GM19468 (cell line): Measurements from ENCODE around the gene CETN3.
A peak's percentile ranks its signal among the peaks of the same experiment; 100 is the strongest.
"Not testable (repeated sequence)": the region's sequence is repeated elsewhere in the genome, so short reads cannot be mapped to it uniquely, and the experiment has no call there.

Experiments used
- ATAC-seq: cut with Tn5 transposase; IDR thresholded peaks from one replicate; pipeline ENCODE4 v1.9.1; 2021; ENCODE audit warnings: mild to moderate bottlenecking, moderate library complexity, moderate number of reproducible peaks; ENCODE audit not compliant: unreplicated experiment; ENCODE audit errors: extremely low read depth

CETN3 gene

DNA sequence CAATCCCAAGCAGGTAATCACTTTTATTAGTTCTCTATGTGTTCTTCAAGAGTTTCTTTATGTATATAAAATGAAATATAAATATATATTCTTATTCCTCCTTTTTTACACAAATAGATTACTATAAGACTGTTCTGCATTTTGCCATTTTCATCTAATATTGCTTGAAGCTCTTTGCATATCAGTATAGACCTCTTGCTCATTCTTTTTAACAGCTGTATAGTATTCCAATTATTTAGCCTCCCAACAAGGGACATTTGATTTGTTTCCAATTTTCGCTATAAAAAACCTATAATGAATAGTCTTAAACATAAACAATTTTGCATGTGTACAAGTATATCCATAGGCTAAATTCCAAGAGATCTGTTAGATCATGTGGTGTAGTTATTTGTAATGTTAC, 25.2 kb downstream of the CETN3 start:
- no peak for ATAC-seq

DNA sequence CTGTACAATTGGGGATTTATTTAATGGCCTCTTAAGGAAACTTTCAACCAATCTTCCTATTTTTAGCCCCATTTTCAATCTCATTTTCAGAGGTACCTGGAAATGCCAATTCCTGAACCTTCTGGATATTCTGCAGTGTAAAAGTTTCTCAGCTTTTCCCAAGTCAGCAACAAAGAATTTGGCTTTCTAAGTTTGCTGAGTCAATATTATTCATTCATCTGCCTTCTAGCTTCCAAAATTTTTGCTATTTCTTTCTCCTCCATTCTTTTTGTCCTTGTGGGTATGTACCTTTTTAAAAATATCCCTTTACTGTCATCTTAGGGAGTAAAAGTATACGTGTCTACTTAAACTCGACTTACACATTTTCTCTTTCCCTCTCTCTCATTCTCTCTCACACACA, 25.7 kb downstream of the CETN3 start:
- ATAC-seq = no peak

DNA sequence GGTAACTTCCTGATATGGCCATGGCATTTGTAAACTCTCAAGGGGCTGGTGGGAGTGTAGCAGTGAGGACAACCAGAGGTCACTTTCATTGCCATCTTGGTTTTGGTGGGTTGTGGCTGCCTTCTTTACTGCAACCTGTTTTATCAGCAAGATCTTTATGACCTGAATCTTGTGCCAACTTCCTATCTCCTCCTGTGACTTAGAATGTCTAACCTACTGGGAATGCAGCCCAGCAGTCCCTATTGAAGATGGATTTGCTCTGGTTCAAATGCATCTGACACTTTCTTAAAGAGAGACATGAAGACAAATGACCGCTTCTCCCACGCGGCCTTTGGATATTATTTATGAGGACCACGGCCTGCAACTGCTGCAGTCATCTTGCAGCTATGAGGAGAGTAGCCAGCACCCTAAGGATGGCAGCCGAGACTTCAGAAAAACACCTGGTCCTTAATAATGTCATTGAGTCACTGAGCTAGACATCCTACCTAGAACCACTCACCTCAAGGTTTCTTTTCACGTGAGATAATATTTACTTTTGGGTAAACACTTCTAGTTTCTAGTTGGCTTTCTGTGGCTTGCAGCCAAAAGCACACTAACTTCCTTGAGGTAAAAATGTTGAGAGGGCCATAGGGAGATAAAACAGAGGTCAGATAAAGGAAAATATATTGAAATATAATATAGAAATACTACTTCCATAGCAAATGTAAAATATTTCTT, 28.2 kb downstream of the CETN3 start:
- ATAC-seq = no peak

DNA sequence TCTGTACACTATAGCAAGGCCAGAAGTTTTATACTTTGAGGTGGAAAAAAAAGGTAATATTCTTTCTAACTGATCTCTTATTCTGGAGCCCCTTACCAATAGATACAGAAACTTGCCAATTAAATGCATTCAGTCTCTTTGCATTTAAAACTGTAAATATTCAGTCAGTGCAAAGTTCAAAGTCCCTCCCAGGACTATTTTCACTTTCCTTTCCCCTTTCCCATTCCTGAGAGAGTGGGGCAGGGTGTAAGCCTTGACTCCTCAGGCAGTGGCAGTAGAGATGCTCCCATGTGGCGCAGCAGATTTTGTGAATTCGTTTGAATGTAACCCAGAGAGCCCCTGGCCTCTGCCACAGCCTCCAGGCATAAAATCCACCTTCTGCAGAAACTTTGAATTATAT, 29.9 kb downstream of the CETN3 start:
- no peak for ATAC-seq

DNA sequence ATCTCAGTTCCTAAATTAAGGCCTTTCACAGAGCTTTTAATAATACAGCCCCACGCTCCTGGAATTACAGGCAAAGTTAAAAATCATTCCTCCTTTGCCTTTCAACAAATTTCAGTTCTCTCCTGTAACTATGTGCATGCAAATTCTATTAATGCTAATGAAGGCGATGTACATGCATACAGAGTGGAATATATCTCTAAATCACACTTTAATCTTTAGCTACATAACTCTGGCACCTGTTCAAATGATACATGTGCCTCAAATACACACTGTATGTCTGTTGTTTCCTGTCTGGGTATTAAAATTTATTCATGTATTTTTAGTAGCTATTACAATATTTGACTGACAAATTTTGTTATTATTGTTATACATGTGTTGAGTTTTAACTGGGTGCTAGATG, 30.8 kb downstream of the CETN3 start:
- no peak for ATAC-seq

DNA sequence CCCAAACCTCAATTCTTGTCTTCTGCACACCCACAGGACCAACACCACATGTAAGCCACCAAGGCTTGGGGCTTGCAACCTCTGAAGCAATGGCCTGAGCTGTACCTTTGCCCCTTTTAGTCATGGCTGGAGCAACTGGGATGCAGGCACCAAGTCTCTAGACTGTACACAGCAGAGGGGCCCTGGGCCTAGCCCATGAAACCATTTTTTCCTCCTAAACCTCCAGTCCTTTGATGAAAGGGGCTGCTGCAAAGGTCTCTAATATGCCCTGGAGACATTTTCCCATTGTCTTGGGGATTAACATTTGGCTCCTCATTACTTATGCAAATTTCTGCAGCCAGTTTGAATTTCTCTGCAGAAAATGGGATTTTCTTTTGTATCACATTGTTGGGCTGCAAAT, 38.3 kb downstream of the CETN3 start:
- not testable (repeated sequence) for ATAC-seq

DNA sequence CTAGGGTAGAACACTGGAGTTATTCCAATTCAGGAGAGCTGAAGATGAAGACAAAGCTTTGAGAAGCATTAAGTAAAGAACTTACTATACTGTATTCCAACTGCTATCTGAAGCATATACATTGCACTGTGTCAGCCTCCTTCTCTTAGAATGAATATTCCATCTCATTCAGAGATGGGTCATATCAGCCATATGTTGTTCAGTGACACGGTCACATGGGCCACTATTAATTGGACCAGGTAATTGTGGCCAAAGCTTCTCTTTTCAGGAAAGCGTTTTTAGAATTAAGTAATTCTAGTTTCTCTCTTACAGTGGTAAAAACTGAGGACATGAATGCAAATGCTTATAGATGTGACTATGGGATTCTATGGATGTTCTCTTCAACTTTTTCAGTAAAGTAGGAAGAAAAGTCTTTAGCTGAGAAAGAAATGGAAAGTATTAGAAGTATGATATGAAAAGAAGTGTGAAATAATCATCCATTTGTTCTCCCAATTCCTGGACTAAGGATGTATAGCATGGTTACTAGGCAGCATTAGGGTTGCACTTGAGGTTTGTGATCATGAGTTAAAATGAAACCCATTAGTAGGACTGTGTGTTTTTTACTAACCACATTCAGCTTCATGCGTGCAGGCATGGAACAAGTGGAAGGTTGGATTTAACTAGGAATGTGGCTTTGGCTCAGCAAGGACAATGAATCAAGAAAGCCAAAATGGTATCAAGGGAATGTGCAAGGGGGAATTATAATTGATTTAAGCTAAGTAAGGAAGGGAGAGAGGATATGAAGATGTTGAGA, 40.9 kb downstream of the CETN3 start:
- ATAC-seq = no peak

DNA sequence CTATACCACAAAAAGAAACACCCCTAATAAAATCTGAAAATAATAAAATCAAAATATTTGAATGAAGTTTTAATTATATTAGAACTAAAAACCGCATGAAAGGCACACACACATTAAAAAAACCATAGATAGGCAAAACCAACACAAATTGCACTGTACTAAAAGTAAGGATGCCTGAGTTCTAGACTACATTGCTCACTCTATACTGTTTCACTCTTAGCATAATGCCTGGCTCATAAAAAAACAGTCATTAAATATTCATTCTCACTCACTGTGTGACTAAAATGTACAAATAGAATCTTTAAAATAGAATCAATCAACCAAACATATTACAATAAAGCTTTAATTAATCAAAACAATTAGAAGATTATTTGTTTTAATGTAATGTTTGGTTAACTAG, 41.7 kb downstream of the CETN3 start:
- no peak for ATAC-seq

DNA sequence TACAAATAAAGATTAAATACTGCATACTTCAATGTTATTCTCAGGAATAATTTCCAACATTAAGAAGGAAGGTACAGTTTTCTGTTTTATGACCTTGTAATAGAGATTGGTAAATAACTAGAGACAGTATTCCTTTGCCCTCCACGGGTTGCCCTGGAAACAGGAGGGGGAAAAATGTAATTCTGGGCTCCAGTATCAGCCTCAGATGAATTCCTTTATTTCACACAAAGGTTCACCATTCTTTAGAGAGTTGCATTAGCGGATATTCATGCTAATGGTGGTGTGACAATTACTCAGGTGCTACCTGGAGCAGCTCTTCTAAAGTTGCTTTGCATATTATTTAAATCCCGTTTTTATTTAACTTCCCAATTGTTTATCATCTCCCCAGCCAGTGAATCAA, 42.6 kb downstream of the CETN3 start:
- no peak for ATAC-seq

DNA sequence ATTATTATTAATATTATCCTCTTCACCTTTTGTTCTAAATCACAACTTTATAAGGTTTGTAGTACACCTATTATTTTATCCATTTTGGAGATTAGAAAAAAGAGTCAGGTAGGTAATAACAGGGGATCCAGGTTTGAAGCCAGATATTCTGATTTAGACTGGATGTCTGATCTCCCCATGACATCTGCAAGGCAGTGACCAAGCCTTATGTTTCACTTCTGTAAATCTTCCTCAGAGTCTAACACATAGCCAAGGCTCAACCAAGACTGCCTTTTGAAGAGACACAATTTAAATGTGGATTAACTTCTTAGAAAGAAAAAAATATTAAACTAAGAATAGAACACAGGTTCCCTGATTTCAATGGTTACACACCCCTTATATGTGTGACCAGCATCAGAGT, 44.2 kb downstream of the CETN3 start:
- no peak for ATAC-seq

DNA sequence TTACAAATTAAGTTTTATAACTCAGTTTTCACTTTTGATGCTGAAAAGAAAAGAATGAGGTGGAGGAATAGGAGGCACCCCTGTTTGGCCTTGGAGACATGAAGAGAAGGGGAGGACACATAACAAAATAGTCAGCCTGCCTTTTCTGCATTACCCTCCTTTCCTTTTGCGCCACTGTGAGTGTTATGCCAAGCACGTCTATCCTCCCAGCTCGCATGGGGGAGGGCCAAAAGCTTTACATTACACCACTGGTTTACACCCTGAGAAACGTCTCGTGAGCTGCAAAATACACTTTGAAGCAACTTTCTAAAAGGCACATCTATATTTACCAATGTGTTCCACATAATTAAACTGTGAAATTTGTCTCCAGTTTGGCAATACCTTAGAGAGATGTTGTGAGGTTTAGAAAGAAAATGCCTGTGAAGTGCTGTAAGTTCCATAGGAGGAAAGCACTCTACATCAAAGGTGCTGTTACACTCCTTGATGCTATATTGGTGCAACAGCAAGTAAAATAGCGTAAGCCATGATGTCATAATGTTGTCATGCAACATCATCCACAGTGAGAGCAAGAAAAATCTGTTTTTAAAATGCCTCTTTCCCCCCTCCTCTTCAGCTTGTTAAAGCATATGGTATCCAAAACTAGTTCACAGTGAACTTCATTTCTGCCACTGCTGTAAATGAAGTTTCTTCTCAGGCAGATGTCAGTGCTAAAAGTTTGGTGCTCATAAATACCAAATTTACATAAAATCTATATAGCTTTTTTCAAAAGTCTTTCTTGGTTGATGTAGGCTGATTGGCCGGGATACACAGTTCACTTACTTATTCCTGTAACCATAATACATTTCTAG, 50.3 kb downstream of the CETN3 start:
- no peak for ATAC-seq

DNA sequence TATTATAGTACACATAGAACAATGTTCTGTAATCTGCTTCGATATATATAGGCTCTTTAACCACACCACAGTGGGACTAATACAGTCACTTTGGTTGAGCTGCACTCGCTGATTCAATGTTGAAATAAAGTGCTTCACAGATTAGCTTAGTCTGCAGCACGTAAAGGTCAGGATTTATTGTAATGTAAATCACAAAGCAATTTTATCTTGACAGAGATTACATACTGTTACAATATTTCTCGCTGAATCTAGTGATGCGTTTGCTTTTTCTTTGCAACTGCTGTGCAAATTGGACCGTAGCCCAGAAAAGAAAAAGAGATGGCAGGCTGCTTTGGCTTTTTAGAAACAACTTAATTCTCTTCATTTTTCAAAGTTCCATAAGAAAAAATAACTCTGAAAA, 52.9 kb downstream of the CETN3 start:
- ATAC-seq = no peak

DNA sequence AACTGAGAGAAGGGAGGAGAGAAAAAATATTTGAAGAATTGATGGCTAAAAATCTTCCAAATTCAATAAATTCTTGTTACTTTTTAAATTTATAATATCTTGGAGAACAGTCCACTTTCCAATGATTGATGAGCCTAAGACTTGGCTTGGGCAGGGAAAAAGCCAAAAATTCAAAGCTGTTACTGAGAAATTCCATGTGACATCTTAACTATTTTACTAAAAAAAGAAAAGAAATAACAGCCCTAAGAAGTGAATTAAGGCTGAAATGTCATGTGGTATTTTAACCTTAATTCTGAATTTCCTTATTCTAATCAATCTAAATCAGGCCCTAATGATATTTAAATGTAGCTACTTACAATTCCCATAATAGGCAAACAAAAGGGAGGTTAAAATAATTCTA, 53.4 kb downstream of the CETN3 start:
- no peak for ATAC-seq

DNA sequence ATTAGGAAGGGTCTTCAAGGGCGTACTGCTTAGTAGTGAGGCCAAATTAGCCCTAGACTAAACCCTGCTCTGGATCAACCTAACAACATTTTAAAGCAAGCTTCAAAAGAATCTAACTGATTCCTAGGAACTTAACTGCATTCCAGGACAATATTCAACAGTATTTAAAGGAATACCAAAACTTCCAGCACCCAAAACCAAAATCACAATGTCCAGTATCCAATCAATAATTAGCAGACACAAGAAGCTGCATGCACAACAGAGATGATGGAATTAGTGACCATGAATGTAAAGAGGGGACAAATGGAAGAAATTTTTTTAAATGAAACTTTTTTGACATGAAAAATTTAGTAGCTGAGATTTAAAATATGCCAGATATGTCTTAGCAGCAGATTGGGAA, 53.9 kb downstream of the CETN3 start:
- no peak for ATAC-seq

DNA sequence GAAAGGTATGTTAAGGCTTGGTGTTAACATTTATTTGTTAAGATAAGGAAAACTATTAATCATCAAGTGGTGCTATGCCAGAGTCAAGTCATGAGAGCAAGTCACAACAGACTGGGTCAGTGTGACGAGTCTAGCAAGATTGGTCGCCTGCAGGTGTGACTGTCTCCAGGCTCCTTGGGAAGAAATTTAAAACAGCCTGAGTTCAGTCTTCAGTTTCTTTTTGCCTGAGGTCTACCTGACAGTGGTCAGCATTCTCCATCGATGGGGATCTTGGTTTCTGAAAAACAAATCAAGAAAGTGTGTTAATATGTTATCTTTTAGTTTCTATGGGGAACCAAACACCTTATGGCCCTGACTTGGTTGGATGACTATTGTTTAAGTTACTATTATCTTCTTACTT, 56.3 kb downstream of the CETN3 start:
- ATAC-seq = peak; percentile 58

DNA sequence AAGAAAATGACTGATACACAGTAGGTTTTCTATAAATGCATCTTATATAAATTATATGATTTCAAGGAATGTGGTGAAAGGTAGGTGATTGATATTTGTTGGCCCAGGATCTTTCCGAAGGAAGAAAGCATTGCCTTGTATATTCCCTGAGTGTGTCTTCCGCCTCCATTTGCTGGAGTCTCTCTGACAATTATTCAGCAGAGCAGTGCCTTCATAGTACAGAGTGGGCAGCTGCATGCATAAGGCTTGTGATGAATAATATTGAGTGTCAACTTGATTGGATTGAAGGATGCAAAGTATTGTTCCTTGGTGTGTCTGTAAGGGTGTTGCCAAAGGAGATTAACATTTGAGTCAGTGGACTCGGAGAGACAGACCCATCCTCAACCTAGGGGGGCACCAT, 58.5 kb downstream of the CETN3 start:
- no peak for ATAC-seq

DNA sequence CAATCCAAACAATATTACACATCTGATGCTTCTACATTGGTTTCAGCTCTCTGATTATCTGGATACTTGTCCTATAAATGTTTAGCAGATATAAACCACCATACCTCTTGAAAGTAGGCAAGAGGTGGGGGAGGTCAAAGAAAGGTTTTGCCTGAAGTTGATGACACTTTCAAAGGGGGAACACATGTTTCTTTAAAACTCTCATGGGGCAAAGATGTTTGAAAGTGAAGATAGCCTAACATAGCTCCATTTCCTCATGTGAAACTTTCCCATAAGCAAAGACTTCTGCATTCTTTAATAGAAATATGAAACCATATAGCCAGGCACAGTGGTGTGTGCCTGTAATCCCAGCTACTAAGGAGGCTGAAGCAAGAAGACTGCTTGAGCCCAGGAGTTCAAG, 62.1 kb downstream of the CETN3 start:
- no peak for ATAC-seq

DNA sequence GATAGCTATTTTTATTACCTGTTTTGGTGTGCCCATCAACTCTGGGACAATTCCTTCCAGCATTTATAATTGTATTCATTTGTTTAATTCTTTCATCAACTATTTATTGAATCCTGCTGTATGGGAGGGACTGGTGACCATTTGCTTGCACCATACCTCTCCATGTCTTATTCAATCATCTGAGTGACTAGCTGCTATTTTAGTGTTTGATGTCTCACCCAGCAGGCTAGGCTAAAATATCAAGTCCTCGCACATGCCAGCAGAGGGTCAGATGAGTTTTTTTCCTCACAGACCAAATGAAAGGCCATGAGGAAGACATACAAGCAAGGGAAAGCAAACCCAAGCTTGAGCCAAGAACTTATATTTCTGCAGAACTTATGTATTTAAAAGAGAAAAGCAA, 63.9 kb downstream of the CETN3 start:
- ATAC-seq = no peak

DNA sequence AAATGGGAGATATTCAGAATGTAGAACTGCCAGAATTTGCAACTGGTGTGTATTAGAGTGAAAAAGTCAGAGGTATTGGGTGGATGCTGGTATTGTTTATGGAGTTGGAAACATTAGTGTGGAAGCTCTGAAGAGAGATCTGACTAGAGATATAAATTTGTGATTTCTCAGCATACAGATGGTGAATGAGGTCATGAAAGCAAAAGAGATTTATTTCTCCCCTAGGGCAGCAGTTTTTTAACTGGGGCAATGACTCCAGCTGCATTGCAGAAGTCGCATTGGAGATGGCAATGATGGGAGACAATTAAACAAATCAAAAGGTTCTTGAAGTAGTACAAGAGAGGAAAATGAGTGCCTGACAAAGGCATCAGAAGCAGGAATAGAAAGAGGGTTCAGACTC, 64.9 kb downstream of the CETN3 start:
- no peak for ATAC-seq

DNA sequence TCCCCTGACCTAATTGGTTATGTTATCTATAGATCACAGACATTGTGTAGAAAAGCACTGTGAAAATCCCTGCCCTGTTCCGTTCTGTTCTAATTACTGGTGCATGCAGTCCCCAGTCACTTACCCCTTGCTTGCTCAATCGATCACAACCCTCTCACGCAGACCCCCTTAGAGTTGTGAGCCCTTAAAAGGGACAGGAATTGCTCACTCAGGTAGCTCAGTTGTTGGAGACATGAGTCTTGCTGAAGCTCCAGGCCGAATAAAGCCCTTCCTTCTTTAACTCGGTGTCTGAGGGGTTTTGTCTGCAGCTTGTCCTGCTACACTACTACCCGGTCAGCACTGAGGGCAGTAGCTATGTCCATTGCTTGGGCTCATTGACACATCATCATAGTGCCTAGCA, 65.8 kb downstream of the CETN3 start:
- not testable (repeated sequence) for ATAC-seq

DNA sequence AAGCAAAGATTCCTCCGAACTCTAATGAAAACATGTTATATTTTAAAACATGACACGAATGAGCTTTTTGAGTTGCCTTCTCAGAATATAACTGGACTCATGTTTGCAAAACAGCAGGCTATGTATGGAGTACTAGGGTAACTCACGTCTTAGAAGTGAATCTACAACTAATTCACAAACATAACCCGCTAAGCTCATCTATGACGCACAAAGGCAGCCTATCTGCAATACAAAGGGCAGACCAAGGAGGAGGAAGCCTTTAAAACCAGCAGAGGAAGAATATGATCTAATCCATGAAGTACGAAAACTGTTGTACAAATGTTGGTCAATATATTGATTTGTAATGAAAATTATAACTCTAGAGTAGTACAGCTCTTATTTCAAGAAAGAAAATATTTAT, 67.0 kb downstream of the CETN3 start:
- ATAC-seq = no peak
